Activated T-cell treated with anti-CD3 and anti-CD28 coated beads for 48 hours (primary cell): ENCODE results near the gene VAV2.

Experiments
- DNase-seq: peaks from one replicate; pipeline ENCODE4 v3.0.0-alpha.2; 2020; ENCODE audit warnings: low read depth

Gene VAV2

GRCh38 chr9:133834080-133834976 is 157.8 kb downstream of the VAV2 start:
- no peak for DNase-seq

GRCh38 chr9:133833388-133834025 is 158.6 kb downstream of the VAV2 start:
- no peak for DNase-seq

DNA sequence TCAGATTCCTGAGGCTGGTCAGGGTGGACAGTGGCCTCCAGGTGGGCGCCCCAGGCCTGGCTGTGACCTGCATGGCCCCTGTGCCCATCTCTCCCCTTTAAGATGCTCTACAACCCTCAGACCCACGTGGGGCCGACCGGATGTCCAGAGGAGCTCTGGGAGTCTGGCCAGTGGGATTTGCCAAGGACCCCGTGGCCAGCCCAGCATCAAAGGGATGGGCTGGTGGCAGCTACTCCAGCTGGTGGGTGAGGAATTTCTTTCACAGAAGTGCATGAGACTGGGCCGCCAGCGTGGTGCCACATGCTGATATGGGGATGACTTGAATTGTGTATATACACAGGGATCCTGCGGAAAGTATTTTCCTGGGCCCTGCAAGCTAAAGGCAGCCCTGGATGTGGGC is 159.2 kb downstream of the VAV2 start:
- no peak for DNase-seq

DNA sequence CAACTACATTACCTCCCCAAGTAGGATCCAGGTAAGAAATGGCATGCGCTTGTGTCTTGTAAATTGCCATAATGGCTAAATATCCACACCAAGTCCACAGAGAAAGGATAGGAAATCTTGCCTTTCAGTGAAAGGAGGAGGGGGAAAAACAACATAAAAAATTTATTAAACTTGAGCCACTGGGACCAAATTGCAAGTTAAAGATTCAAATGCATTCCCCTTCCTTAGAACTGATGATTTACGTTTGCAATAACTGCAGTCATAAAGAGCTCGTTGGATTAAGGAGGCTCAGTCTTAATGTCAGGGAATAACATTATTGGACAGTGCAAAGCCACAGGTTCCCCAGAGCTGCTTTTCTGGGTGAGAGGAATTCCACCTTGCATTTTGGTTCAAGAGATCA is 161.4 kb downstream of the VAV2 start:
- DNase-seq, result no peak

GRCh38 chr9:133830310-133830709 is 161.8 kb downstream of the VAV2 start:
- no peak for DNase-seq

- DNase-seq, result no peak
Observed at GRCh38 chr9:133828338-133828997, 163.7 kb downstream of the VAV2 start.

- no peak for DNase-seq
Observed at GRCh38 chr9:133826289-133827085, 165.6 kb downstream of the VAV2 start.

GRCh38 chr9:133825555-133826218 is 166.4 kb downstream of the VAV2 start:
- no peak for DNase-seq

DNA sequence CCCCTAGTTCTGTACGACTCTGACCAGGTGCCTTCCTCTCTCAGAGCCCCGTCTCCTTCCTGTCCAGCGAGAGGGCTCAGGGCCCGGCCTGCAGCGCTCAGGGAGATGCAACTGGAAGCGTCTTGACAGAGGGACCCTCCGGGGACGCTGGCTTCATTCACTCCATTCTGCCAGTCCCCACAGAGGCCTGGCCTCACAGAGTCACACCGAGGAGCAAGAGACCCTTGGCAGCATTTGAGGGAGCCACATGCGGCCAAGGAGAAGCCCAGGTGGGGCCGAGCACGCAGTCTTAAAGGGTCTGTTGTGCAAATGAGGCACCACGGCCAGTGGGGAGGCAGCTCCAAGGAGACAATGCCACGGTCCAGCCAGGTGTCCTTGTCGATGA is 167.3 kb downstream of the VAV2 start:
- no peak for DNase-seq

GRCh38 chr9:133824106-133824801 is 167.9 kb downstream of the VAV2 start:
- no peak for DNase-seq

DNA sequence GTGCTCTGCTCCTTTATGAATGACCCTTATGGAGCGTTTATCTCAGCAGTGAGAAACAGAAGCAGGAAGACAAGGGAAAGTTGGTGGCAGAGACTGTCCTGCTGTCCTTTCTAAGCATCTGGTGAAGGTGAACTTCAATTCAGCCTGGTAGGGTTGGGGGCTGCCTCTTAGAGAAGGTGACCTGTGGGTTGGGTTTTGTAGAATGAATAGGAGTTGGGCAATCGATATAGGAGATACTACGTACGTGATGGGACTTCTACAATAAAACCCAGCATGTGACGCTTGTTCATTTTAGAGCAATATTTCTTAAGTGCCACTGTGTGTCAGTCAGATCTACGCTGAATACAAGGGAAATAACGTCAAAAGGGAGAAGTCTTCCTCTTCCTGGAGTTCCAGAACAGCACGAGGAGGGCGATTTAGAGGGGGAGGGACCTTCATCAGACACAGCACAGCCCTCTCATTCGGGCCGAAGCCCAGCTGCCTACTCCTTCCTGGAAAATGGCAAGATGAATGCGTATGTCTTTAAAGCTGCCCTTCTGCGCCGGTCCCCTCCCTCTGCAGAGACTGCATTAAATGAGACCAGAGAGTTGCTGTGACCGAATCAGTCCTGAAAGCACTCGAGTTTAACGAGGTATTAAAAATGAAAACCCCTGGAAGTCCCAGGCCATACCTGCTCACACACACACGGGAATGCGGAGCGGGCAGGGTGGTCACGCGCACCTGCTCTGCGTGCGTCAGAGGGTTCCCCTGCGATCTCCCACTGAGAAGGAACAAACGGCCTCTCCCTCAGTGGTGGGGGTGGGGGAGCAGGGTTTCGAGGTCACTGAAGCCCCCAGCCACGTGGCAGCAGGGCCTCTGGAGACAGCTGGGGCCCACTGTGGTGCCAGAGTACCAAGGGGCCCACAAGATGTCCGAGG is 168.7 kb downstream of the VAV2 start:
- no peak for DNase-seq

DNA sequence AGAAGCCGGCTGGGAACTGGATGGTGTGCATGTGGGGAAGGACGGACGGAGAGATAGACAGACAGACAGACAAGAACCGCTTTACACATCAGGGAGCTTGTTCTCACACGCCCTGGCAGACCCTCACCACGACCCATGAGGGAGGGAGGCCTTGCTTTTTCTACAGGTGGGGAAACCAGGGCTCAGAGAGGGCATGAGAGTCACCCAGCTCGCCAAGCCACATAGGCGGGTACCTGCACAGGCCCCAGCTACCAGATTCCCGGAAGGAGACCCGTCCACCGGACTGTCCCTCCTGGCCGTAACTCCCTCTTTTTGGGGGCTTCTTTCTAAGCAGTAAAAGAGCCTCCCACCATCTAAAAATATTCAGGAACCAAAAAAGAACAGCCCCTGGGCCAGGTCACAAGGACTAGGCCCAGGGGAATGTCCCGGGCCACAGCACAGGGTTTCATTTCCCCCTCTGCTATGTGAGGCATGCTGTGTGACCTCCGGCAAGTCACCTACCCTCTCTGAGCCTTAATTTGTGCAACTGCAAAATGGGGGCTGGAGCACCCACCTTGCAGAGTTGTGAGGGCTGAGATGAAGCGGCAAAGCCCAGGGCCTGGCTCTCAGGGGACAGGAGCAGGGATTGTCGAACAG is 169.6 kb downstream of the VAV2 start:
- no peak for DNase-seq

GRCh38 chr9:133821601-133822429 is 170.3 kb downstream of the VAV2 start:
- DNase-seq, result no peak

GRCh38 chr9:133819923-133820322 is 172.2 kb downstream of the VAV2 start:
- DNase-seq, result no peak

DNA sequence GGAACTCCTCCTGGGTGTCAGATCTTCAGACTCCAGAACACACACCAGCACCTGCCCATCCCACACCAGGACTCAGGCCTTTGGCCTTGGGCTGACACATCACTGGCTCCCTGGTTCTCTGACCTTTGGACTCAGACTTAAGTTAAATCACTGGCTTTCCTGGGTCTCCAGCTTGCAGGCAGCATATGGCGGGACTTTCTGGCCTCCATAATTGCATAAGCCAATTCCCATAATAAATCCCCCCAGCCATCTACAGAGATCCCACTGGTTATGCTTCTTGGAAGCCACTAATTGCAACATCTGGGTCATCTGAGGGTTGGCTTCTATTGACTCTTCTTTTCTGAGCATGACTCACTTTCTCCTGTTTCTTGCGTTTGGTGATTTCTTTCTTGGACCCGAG is 173.7 kb downstream of the VAV2 start:
- DNase-seq, result no peak

DNA sequence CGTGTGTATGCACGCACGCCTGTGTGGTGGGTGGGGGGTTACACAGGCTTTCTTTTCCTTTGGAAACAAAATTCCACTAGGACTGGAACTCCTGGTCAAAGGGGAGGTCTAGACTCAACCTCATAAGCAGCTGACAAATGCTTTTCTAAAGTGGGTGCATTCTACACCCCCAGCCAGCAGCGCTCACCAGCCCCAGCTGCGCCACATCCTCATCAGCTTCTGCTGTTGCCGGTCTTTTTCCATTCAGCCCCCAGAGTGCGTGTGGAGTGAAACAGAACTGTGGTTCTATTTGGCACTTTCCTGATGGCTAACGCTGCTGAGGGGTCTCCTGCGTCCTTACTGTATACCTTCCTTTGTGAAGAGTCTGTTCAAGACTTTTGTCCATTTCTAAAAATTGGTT is 176.3 kb downstream of the VAV2 start:
- no peak for DNase-seq

- DNase-seq, result no peak
Observed at GRCh38 chr9:133814586-133815208, 177.4 kb downstream of the VAV2 start.
